ENCODE measurements around the gene FOSL1.
"Not testable (repeated sequence)": the region's sequence is repeated elsewhere in the genome, so short reads cannot be mapped to it uniquely, and the experiment has no call there.

Gene FOSL1

DNA sequence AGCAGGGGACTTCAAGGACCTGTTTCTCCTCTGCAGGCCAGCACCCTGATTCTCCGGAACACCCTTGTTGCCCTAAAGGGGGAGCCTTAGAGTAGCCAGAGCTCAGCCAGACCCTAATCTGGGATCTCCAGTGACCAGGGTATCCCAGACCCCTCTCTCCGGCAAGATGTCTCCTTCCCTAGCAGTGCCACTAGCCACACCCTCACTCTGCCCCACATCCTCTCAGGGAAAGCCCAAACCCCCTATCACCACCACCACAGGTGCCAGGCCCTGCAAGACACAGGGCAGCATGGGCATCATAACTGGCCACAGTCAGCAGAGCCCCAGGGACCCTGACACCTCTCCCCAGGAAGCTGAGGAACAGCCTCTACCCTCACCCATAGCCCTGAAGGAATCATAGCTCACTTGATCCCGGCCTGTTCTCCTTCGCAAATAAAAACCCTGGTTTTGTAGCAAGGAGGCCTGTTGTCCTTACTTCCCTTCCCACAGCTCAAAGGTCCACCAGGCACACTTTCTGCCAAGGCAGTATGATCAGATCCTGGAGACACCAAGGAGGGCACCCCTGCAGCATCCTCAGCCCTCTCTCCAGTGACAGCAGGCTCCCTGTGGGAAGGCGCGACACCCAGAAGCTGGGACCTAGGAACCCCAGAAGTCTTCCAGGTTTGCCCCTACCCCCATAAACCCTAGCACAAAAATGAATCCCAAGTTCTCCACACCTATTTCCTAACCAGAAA lies 46.8 kb downstream of the FOSL1 start:
- no peak for DNase-seq (ENCODE audit: low read depth in 2 of 3, low spot score in 2 of 3)

DNA sequence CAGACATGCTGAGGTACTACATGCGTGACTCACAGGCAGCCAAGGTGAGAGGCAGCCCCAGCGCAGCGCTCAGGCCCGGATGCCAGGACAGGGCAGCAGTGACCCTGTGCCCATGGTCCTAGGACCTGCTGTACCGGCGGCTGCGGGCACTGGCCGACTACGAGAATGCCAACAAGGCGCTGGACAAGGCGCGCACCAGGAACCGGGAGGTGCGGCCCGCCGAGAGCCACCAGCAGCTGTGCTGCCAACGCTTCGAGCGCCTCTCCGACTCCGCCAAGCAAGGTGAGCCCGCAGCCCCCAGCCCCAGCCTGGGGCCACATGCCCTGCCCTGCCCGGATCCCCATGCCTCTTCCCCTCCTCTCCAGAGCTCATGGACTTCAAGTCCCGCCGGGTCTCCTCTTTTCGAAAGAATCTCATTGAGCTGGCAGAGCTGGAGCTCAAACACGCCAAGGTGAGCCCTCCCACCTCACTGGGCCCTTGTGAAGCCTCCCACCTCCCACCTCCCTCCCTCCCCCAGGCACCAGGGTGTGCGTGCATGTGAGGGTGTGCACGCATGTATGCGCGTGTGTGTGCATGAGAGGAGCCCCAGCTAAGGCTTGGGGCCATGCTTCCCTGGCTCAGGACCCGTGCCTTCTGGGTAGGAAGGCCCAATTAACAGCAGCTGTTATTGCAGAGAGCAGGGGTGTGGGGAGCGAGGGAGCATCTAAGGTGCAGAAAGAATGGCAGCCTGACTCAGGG lies 47.5 kb downstream of the FOSL1 start:
- DNase-seq (ENCODE audit: low read depth in 2 of 3, low spot score in 2 of 3): no peak

DNA sequence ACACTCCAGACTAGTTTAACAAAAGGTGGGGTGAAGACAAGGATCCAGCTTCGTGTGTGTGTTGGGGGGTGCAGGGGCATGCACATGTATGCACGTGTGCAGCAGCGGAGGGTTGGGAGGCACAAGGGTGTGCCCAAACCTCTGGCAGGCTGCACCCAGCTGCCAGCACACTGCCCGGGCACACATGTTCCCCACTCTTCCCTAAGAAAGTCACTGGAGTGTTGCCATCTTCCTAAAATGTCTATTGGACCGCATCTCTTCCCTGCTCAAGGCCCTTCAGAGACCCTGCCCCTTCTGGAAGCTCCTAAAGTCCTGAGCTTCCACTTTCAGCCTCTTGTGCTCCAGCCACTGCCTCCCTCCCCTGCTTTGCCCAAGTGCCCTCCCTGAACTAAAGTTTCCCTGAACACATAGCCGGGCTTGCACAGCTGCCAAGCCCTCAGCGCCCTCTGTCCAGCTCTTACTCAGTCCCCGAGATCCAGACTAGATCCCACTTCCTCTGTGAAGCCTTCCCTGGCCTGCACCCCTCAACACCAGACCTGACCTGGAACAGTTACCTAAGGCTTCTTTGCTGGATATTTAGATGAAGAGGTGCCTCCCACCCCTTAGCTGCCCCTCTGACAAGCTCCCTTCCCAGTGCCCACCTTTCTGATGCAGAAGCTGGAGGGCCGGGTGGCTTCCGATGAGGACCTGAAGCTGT lies 48.2 kb downstream of the FOSL1 start:
- DNase-seq (ENCODE audit: low read depth in 2 of 3, low spot score in 2 of 3): no peak

DNA sequence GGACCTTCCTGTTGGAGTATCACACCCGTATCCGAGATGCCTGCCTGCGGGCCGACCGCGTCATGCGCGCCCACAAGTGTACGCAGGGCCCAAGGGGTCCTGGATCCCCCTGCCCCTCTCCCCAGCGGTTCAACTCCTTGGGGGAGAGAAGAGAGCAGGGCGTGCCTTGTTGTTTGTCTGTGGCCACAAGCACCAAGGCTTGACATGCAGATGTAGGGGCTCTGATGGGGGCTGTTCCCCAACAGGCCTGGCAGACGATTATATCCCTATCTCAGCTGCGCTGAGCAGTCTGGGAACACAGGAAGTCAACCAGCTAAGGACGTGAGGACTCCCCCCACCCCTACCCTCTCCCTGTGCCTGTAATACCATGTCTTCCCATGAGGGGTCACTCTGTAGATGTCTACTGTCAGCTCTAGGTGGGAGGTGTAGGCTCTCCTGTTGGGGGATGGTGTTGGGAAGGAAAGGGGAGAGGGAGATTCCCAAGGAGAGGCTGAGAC lies 49.1 kb downstream of the FOSL1 start:
- no peak for DNase-seq (ENCODE audit: low read depth in 2 of 3, low spot score in 2 of 3)

DNA sequence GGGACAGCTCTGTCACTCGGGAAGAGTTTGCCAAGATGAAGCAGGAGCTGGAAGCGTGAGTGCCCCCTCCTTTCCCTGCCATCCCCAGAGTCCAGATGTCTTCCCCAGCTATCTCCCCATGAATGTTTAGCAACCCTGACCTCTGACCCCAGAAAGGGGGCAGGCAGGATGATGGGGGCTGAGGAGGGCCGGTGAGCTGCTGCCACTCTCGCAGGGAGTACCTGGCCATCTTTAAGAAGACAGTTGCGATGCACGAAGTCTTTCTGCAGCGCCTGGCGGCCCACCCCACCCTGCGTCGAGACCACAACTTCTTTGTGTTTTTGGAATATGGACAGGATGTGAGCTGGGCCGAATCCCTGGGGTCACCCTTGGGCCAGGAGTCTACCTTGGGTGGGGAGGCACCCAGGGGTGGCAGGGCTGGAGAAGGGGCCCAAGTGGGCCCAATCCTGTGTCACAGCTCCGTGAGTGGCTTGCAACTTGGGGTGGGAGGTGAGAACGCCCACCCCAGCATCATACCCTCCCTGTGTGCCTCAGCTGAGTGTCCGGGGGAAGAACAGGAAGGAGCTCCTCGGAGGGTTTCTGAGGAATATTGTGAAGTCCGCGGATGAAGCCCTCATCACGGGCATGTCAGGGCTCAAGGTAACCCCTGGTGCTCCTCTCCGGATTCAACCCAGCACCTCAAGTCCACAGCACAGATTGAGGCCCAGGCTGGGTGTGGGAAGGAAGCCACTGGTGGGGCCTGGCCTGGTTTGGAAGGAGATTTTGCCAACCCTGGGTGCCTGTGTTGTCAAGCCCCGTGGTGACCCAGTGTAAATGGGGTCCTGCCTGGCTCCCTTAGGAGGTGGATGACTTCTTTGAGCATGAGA lies 49.7 kb downstream of the FOSL1 start:
- DNase-seq (ENCODE audit: low read depth in 2 of 3, low spot score in 2 of 3): no peak

DNA sequence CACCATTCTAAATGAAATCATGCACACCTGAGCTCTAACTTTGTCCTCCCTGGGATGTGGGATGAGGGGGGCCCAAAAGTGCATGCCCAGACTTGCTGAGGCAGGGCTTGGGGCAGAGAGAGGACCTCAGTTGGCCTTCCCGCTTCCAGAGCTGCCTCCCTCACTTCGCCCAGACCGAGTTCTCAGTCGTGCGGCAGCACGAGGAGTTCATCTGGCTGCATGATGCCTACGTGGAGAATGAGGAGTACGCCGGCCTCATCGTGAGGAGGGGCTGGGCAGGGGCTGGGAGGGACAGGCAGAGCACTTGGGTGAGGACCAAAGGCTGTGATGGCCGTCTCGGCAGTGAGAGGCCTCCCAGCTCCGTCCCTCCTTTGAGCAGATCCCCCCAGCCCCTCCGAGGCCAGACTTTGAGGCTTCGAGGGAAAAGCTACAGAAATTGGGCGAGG lies 50.4 kb downstream of the FOSL1 start:
- no peak for DNase-seq (ENCODE audit: low read depth in 2 of 3, low spot score in 2 of 3)

DNA sequence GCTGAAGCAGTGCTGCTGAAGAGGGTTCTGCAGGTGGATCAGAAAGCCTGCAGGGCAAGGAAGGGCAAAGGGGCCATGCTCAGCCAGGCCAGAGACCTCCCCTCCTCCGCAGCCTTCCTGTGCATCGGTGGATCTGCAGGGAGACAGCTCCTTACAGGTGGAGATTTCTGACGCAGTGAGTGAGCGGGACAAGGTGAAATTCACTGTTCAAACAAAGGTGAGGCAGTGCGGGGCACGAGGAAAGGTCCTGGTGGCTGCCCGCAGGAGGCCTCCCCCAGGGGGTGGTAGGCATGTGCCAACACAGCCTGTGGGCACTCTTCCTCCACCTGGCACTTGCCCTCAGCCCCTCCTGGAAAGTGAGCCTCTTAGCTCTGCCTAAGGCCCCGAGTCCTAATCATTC lies 50.8 kb downstream of the FOSL1 start:
- DNase-seq (ENCODE audit: low read depth in 2 of 3, low spot score in 2 of 3): no peak

DNA sequence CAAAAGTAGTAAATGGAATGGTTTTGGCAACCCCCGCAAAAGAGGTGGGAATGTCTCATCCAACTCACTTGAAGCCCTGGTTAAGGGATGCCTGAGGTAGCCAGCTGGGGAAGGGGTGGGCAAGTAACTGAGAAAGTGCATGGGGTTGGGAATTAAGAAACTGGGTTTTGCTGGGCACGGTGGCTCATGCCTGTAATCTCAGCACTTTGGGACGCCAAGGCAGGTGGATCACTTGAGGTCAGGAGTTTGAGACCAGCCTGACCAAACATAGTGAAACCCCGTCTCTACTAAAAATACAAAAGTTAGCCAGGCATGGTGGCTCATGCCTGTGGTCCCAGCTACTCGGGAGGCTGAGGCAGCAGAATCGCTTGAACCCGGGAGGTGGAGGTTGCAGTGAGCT lies 51.5 kb downstream of the FOSL1 start:
- not testable (repeated sequence) for DNase-seq (ENCODE audit: low read depth in 2 of 3, low spot score in 2 of 3)

DNA sequence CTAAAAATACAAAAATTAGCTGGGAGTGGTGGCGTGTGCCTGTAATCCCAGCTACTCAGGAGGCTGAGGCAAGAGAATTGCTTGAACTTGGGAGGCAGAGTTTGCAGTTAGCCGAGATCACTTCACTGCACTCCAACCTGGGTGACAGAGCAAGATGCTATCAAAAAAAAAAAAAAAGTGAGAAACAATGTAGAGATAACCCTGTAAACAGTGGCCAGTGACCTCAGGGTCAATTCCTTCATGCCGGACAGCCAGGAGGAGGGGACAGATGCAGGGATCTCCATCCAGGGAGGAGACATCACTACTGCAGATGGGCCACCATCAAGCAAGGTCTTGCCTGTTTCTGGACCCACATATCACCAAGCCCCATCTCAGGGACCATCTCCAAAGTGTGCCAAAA lies 52.4 kb downstream of the FOSL1 start:
- DNase-seq (ENCODE audit: low read depth in 2 of 3, low spot score in 2 of 3): no peak

DNA sequence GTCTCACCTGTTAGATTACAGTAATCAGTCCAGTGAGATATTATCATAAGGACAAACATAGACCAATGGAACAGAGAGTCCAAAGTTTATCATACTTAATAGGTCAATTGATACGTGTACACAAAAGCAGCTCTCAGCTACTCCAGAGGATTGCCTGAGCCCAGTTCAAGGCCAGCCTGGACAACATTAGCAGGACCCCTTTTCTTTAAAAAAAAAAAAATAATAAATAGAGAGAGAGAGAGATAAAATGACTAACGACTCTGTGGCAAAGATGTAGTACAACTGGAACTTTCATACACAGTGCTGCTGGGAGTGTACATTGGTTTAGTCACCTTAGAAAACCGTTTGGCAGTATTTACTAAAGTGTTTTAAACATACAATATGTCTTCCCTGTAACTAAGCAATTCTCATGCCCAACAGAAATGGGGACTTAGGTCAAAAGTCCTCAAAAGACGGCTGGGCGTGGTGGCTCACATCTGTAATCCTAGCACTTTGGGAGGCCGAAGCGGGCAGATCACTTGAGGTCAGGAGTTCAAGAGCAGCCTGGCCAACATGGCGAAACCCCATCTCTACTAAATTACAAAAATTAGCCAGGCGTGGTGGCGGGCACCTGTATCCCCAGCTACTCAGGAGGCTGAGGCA lies 55.8 kb downstream of the FOSL1 start:
- no peak for DNase-seq (ENCODE audit: low read depth in 2 of 3, low spot score in 2 of 3)

DNA sequence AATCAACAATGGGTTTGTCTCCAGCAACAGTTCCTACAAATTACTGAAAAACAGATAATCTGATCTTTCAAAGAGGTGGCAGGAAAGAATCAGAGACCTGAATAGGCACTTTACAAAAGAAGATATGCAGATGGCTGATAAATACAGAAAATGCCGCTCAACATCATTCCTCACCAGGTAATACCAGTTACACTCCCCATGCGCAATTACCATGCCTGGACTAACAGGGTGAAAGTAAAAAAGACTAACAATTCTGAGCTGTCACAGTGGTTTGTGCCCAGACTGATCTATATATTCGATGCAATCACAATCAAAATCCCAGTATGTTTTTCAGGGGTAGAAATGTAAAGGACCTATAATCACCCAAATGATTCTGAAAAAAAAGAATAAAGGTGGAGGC lies 56.4 kb downstream of the FOSL1 start:
- DNase-seq (ENCODE audit: low read depth in 2 of 3, low spot score in 2 of 3): no peak

DNA sequence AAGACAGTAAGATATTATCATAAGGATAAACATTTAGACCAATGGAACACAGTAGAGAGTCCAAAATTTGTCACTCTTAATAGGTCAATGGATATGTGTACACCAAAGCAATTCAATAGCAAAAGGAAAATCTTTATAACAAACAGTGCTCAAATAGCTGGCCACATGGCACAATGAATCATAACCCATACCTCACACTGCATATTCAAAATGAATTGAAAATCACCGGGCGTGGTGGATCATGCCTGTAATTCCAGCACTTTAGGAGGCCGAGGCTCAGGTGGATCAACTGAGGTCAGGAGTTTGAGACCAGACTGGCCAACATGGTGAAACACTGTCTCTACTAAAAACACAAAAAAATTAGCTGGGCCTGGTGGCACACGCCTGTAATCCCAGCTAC lies 58.0 kb downstream of the FOSL1 start:
- no peak for DNase-seq (ENCODE audit: low read depth in 2 of 3, low spot score in 2 of 3)
